ENCODE data around the gene DDX11.

The DDX11 gene

DNA sequence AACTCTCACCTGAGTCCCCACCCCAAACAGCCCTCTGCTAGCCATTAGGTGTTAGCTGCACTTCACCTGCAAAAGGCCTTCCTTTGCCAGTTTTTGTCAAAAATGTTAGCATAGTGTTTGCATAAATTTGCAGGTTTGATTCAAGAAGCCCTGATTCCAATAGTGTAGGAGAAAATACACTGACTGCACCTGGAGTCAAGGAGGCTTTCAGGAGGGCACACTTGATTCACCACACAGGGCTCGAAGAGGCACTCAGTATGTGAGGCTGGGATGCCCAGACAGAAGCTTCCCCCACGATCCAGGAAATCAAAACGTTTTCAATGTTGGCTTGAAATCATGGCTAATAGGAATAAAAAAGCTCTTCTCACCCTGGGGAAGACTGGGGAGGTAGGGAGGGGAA is 40.5 kb upstream of the DDX11 start:
- TF ChIP-seq, protein P1, sequence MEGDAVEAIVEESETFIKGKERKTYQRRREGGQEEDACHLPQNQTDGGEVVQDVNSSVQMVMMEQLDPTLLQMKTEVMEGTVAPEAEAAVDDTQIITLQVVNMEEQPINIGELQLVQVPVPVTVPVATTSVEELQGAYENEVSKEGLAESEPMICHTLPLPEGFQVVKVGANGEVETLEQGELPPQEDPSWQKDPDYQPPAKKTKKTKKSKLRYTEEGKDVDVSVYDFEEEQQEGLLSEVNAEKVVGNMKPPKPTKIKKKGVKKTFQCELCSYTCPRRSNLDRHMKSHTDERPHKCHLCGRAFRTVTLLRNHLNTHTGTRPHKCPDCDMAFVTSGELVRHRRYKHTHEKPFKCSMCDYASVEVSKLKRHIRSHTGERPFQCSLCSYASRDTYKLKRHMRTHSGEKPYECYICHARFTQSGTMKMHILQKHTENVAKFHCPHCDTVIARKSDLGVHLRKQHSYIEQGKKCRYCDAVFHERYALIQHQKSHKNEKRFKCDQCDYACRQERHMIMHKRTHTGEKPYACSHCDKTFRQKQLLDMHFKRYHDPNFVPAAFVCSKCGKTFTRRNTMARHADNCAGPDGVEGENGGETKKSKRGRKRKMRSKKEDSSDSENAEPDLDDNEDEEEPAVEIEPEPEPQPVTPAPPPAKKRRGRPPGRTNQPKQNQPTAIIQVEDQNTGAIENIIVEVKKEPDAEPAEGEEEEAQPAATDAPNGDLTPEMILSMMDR (IDR thresholded peaks at IDR 0.05; ENCODE audit: low read depth, low read length, missing control alignments): no peak
- in situ Hi-C loops (cut with HindIII; ENCODE audit: low pct_ligation_motif_present, low sequenced_read_pairs): no loop called here
- no peaks in the 10 kb centered on the region for H3K27me3 ChIP-seq (replicated peaks)
- no peak overlapping the region for H3K4me3 ChIP-seq (ENCODE audit: low read depth, low read length)
- DNase-seq: no peak
- no peak overlapping the region for H3K27ac ChIP-seq
- no peaks in the 10 kb centered on the region for H3K36me3 ChIP-seq (replicated peaks)

DNA sequence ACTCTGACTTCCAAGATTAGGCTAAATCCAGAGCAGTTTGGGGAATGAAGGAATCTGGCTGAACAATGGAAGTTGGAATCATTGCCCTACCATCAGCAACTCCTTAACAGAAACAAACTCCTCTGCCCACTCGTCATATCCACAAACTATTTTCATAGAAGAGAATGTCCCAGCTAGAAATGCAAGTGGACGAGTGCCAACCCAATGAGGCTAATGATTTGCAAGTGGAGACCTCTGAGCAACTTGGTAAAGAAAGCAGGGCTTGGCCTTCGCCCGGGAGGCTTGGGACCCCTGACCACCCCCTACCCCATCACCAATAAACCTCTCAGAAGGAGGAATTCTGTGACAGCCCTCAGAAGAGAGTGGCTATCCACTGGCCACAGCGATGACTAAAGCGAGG is 40.0 kb upstream of the DDX11 start:
- in situ Hi-C loops (cut with HindIII; ENCODE audit: low pct_ligation_motif_present, low sequenced_read_pairs): no loop called here
- DNase-seq: no peak
- no peak overlapping the region for H3K27ac ChIP-seq
- H3K4me3 ChIP-seq (ENCODE audit: low read depth, low read length): no peak overlapping the region
- H3K36me3 ChIP-seq (replicated peaks): no peaks in the 10 kb centered on the region
- H3K27me3 ChIP-seq (replicated peaks): no peaks in the 10 kb centered on the region
- TF ChIP-seq, protein P1 (IDR thresholded peaks at IDR 0.05; ENCODE audit: low read depth, low read length, missing control alignments): no peak

DNA sequence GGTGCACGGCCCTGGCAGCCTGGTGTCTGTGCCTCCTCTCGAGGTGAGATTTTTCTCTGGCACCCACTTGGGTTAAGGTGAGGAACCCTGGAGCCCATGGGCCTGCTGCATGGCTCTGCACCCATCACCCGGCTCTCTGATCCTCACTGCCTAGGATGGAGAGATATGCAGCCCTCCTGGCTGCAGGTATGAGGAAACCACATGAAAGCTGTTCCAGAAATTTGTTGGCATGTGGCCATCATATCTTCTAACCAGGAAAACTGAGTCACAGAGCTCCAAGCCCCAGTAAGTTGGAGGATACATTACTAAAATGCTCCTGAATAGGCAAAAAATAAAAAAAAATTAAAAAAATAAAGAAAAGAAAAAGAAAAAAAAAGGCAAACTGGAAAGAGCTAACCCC is 39.3 kb upstream of the DDX11 start:
- Histone ChIP-seq H3K36me3 (replicated peaks) (no peaks in the 10 kb centered on the region), H3K27ac (no peak overlapping the region), H3K4me3 (ENCODE audit: low read depth, low read length) (no peak overlapping the region), H3K27me3 (replicated peaks) (no peaks in the 10 kb centered on the region)
- in situ Hi-C loops (cut with HindIII; ENCODE audit: low pct_ligation_motif_present, low sequenced_read_pairs): no loop called here
- TF ChIP-seq, protein P1 (IDR thresholded peaks at IDR 0.05; ENCODE audit: low read depth, low read length, missing control alignments): no peak
- no peak for DNase-seq

DNA sequence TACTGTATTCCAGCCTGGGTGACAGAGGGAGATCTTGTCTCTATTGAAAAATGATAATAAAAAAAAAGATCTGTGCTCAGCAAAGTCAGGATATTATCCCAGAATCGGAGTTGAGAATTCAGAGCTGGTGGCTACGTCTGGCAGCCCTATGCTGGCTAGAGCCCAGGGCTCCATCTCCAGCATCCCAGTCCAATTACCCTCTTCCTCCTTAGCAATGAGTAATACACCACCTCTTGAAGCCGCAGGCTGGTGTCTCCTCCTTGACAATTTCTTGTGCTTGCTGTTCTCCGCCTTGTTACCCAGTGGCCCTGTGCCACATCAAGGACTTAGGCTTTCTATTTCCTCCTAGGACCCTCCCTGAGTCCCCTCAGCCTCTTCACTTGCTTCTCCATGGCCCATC is 38.4 kb upstream of the DDX11 start:
- H3K4me3 ChIP-seq (ENCODE audit: low read depth, low read length): no peak overlapping the region
- no peak for DNase-seq
- in situ Hi-C loops (cut with HindIII; ENCODE audit: low pct_ligation_motif_present, low sequenced_read_pairs): no loop called here
- TF ChIP-seq, protein P1 (IDR thresholded peaks at IDR 0.05; ENCODE audit: low read depth, low read length, missing control alignments): no peak
- no peaks in the 10 kb centered on the region for H3K36me3 ChIP-seq (replicated peaks)
- no peak overlapping the region for H3K27ac ChIP-seq
- H3K27me3 ChIP-seq (replicated peaks): no peaks in the 10 kb centered on the region

DNA sequence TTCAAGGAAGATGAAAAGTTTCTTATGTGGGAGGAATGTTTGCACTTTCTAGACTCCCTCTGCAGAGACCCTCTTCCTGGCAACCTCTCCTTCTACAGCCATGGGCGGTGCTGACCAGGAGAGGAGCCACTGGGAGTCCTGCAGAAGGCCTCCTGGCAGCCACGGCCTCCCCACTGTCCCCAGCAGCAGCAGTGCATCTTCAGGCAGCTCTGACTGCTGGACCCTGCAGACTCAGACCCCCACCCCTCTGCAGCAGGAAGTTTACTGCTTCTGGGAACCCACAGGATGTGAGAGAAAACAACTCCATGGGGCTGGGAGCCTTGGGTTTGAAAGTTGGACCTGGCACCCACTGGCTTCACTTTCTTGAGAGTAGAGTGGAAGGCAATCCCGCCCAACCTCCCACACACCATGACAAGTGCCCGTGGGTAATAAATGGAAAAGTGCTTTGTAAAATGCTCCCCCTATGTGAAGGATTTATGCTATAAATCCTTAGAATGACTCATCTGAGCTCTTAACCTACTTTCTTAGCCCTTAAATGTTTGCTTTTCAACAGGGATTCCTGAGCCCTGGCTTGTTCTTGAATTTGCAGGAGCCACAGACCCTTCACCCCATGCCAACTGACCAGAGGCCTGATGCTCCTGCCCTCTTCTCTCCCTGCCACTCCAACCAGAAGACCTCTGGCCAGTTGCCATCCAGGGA is 37.5 kb upstream of the DDX11 start:
- Histone ChIP-seq H3K27me3 (replicated peaks) (no peaks in the 10 kb centered on the region), H3K27ac (no peak overlapping the region), H3K4me3 (ENCODE audit: low read depth, low read length) (no peak overlapping the region), H3K36me3 (replicated peaks) (no peaks in the 10 kb centered on the region)
- TF ChIP-seq, protein P1 (IDR thresholded peaks at IDR 0.05; ENCODE audit: low read depth, low read length, missing control alignments): no peak
- in situ Hi-C loops (cut with HindIII; ENCODE audit: low pct_ligation_motif_present, low sequenced_read_pairs): no loop called here
- no peak for DNase-seq

DNA sequence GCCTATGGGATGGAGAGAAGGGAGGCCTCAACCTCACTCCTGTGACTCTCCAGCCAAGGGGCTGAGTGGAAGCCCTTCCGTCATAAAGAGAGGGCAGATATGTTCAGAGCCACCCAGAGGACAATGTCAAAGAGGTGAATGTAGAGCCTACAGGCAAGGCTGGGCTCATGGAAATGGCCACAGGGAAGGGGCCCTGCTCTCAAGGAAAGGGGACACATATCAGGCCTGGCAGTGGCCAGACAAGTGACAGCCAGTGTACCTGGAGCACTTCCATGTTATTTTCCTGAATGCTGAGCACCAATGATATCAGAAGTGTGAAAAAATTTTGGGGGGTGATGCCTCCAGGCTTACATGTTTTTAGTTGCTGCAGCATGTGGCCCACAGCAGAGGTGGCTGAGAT is 36.6 kb upstream of the DDX11 start:
- Histone ChIP-seq H3K4me3 (ENCODE audit: low read depth, low read length) (no peak overlapping the region), H3K36me3 (replicated peaks) (no peaks in the 10 kb centered on the region), H3K27ac (no peak overlapping the region), H3K27me3 (replicated peaks) (no peaks in the 10 kb centered on the region)
- DNase-seq: no peak
- in situ Hi-C loops (cut with HindIII; ENCODE audit: low pct_ligation_motif_present, low sequenced_read_pairs): no loop called here
- TF ChIP-seq, protein P1 (IDR thresholded peaks at IDR 0.05; ENCODE audit: low read depth, low read length, missing control alignments): no peak

All from brain microvascular endothelial cell (primary cell).